Suprapubic skin (tissue), 4 donors: ENCODE data around the gene HOXB5.

Experiments
- POLR2A ChIP-seq, 2 donors: fragments of 450-650 bp; IDR thresholded peaks; one replicate each; pipeline ENCODE4 v1.6.1; 2017; ENCODE audit warnings: antibody characterized with exemption in 2 of 2, mild to moderate bottlenecking in 2 of 2, moderate library complexity in 2 of 2
- POLR2AphosphoS5 ChIP-seq, 3 donors: sonication (generic); formaldehyde crosslinking; IDR thresholded peaks; one replicate each; pipeline ENCODE4 v1.6.1; 2017; ENCODE audit warnings: antibody characterized with exemption in 3 of 3
- TF ChIP-seq, protein P1 (sequence below), 2 donors: fragments of 200-600 bp in 1 of 2; fragments of 450-650 bp in 1 of 2; sonication (generic) in 1 of 2; IDR thresholded peaks; one replicate each; pipeline ENCODE4 v1.5.1; 2016 to 2019; ENCODE audit warnings: antibody characterized with exemption in 2 of 2, mild to moderate bottlenecking in 1 of 2, moderate library complexity in 1 of 2

DNA sequence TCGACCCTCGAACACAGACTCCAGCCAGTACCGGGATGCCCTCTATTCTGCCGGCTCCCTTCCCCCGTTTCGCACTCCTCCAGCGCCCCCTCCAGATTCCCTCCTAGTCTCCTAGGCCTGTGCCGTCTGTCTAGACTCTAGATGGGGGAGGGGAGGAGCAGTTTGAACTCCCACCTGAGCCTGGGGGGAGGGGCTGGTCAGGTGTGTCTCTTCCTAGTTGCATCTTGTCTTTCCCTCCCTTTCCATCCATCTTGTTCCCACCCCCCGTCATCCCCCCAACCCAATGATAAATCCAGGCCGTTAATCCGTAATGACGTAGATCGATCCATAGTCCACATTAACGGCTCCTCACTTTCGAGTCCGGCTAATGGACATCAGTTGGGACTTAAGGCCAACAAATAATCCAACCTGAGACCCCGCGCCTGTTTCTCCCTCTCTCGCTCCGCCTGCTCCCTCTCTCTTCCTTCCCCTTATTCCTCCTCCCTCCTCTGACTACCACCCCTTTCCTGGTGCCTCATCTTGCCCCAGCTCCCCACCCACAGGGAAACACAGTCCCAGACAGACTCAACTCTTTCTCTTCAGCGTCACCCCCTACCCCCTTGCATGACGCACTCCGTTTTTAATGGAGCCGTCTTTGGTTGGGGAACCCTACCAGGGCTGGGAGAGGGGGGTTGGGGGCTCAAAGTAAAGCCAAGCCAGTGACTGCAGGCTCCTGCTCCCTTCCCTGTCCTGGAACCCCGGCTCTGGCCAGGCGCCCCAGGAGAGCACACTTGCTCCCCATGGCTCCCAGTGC lies 3.4 kb upstream of the HOXB5 start:
- TF ChIP-seq, protein P1, sequence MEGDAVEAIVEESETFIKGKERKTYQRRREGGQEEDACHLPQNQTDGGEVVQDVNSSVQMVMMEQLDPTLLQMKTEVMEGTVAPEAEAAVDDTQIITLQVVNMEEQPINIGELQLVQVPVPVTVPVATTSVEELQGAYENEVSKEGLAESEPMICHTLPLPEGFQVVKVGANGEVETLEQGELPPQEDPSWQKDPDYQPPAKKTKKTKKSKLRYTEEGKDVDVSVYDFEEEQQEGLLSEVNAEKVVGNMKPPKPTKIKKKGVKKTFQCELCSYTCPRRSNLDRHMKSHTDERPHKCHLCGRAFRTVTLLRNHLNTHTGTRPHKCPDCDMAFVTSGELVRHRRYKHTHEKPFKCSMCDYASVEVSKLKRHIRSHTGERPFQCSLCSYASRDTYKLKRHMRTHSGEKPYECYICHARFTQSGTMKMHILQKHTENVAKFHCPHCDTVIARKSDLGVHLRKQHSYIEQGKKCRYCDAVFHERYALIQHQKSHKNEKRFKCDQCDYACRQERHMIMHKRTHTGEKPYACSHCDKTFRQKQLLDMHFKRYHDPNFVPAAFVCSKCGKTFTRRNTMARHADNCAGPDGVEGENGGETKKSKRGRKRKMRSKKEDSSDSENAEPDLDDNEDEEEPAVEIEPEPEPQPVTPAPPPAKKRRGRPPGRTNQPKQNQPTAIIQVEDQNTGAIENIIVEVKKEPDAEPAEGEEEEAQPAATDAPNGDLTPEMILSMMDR (IDR thresholded peaks at IDR 0.05) = no peak
- no peak for TF ChIP-seq POLR2A (IDR thresholded peaks at IDR 0.05)
- TF ChIP-seq POLR2AphosphoS5 (IDR thresholded peaks at IDR 0.05) = no peak
